AG20443 (cell line): Measurements from ENCODE around the gene RASGRP3.
"Not testable (repeated sequence)": the region's sequence is repeated elsewhere in the genome, so short reads cannot be mapped to it uniquely, and the experiment has no call there.

Experiments
- DNase-seq: peaks from one replicate; pipeline ENCODE4 v3.0.0; 2012; ENCODE audit warnings: low spot score, mixed read lengths

Gene RASGRP3

DNA sequence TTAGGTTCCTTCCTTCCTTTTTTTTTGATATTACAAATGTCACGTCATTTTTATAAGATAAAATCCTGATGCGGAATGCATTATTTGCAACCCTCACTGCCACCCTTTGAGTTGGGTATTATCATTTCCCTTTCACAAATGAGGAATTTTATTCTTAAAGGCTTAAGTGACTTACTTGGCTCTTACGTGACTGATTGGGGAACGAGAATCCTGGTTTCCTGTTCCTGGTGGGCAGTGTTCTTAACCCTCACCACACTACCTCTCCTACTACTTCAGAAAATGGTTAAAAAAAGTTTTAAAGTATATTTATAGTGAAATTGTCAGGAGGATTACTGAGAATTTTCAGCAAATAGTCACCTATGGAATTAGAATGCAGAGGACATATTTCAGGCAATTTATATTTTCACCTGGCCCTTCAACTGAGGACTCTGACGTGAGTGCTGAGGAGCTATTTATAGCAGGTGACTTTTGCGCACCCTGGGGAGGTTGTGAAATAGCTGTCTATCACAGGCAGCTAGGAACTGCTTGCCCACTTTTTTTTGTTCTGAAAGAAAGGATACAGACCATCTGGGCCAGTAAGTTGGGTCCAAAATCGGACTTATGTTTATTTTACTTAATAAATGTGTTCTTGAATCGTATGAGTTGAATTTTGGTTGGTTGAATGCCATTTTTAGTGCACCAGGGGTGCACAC, 18.7 kb upstream of the RASGRP3 start:
- DNase-seq, result no peak

DNA sequence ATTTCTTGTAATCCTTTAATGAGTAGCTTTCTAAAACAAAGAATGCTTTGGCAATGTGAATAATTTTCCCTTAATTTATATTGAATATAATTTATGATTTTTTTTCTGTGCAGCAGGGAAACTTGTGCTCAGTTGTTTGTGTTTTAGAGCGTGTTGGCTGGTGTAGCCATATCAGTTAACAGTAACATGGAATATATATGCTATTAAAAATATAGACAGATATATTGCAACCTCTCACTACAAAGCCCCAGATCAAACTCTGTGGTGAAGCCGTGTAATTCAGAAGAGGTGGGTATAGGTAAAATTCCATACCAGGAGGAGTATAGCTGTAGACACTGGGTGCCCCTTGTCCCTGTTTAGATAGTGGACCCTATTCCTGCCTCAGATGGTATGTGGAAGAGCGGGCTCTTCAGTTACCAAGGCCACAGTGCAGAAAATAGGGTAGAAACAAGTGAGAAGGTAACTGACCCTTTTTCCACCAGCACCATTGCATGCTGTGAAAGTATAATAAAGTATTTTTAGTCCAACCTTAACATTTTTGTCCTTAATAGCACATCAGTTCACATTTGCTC, 18.1 kb upstream of the RASGRP3 start:
- DNase-seq, result no peak

DNA sequence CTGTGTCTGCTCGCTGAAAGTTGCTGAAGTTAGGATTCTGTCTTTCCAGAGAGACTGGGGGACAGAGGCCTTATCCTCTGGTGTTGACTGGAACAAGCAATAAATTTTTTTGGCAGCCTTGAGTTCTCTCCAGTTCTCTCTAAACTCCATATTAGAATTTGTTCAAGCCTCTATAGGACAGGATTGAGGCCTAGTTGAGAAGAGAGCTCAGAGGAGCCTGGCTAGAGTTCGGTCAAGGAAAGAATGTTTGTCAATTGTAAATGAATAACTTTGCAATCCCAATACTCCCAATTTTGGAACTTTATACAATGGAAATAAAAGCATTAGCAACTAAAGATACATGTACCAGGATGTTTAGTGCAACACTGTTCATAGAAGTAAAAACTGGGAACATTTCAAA, 16.7 kb upstream of the RASGRP3 start:
- no peak for DNase-seq

DNA sequence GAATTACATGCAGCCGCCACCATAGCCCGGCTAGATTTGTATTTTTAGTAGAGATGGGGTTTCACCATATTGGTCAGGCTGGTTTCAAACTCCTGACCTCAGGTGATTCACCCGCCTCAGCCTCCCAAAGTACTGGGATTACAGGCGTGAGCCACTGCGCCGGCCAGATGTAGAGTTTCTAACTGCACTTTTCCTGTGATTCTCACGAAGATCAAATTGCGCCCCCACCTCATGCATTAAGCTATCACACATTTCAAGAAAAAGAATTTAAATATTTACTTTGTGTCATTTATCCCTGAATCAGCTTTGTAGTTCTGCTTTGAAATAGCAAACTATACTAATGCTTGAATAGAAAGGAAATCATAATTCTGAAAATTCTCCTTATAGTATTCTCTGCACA, 13.9 kb upstream of the RASGRP3 start:
- not testable (repeated sequence) for DNase-seq

DNA sequence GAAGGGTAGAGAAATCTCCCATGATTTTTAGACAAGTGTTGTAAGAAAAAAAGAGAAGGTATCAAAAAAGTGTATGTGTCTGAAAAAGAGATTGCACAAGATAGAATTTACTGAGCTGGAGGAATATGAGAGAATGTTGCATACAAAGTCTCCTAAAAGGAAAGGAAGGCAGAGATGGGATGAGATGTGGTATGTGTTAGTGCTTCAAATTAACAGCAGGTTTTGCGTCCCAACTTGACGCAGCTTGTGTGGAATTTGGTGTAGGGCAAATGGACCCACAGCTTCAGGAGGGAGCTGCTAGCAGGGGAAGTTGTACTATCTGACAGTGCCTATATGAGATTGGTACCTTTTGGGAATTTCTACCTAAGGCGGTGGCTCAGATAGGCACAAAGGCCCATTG, 9.0 kb upstream of the RASGRP3 start:
- no peak for DNase-seq

DNA sequence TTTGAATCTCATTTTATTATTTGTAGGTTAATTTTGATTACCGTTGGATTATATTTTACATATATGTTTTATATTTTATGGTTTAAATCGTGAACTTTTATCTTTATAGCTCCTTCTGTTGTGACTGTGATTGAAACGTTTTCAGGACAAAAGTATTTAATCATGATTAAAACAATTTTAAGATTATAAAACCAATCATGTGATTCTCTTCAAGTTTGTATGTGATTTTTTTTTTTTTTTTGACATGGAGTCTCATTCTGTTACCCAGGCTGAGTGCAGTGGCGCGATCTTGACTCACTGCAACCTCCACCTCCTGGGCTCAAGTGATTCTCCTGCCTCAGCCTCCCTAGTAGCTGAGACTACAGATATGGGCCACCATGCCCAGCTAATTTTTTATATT, 7.2 kb upstream of the RASGRP3 start:
- DNase-seq, result no peak

DNA sequence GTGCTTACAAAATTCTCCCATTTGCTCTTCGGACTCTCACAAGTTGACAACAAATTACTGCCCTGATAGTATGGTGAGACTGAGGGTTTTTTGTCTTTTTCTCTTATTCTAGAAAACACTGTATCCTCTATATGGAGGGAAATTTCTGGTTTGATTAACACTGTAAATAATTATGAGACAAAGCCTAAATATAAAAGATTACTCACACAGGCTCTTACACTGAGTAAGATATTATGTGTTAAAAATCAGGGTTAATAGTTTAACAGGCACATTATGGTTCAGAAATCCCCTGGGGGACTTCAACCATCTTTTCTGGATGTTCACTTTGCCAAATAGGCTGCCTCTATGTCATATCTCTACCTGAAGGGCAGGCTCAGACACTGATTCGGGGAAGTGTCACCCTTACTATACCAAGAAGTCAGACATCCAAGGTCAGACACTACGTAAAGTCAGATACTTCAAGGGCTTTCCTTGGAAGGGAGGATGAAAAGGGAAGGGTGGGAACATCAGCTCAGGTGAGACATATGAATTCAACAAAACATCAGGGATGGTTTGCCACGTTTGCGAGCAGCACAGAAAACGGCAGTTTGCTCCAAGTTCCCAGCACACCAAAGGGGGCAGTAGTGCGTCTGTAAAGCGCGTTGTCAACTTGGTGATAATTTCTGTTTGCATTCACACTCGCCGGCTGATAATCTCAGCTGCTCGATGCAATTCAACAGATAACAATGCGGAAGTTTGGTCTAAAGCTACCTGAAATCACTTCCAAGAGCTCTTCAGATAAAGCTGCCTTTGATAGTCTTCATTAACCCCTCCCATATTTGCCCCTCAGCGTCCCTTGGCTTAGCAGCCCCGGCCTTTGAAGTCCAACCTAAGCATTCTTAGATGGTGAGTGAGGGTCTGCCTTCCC, 972 bp upstream of the RASGRP3 start:
- peak; percentile 89 for DNase-seq

DNA sequence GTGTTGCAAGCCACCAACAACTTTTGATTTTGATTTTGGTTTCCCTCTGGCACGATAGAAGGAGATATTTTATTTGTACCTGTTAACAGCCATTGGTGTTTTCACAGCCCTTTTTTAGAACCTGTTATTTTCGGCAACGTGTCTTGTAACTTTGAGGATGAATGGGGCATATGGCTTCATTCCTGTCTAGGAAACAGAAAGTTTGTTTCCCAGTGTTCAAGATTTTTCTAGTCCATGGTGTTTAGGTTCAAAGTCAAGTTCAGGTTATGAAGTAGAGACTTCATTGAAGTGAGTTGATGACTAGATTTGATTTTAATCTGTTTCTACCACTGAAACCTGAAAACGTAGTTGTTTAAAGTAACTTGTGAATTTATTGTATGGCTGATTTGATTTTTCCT, 343 bp downstream of the RASGRP3 start:
- DNase-seq, result no peak

DNA sequence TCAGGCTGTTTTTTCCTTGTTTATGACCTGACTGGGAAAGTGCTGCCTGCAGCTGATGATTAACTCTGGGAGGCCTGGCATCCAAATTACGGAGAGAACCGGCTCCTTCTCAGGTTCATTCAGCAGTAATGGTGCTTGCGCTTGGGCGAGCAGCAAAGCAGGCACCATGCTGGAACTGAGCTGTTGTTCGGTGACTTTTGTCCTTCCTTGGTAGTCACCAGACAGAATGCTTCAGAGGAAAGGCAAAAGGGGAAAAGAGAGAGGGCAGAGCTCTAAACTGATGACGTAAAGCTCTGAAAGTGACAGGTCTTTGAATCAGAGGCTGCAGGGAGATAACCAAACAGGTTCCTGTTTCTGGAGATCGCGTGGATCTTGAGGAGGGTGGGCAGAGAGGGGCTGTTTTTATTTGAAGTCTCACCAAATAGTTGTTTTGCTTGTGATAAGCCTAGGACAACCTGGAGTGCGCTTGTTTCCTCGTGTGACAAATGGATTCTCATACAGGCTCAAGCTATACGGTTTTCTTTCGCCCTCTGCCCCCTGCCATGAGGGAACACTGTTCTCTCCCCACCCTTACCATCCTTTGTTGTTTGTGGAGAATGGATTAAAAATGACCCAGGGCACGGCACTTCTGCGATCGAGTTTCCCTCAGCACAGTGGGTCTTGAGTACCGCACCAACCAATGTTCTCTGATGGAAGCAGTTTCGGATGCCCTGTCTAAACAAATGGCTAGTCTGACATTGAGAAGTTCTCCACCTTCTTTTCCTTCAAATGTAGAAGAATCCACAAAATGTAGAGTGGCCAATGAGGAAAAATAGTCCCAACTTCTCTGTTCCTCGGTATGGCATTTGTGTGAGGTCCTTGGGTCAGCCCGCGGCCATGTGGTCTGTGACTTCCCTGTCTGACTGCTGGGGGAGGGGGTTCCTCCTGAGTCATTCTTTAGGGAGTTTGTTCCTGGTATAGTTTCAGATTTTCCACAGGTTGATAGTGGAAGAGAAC, 1.3 kb downstream of the RASGRP3 start:
- no peak for DNase-seq

DNA sequence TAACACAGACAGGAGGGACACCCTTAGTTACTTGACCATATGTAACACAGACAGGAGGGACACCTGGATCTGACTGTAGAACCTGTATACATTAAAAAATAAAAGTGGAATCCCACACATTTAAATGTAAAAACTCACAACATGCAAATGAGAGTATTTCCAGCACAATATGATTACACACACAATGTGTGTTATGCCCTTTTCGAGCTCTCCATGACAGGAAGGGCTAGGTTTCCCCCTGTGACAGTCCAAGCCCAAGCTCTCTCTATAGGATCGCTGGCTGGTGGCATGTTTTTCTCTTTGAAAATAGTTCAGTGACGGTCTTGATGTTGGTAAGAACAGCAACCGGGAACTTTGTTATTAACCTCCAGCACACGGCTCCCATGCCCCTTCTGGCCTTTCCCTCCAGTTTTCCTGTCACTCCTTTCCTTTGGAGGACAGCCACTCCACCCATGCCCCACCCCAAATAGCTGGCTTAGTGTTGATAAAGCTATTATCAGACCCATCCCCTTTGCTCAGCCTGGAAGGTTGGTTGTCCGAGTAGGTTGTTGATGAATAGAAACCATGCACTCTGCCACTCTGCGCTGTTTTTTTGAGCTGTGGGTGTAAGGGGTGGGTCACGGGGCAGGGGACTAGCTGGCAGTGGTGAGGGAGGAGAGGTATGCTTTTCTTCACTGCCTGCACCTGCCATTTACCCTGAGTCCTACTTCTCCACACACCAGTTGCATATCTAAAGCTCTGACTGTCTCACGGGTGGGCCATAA, 2.7 kb downstream of the RASGRP3 start:
- DNase-seq, result no peak

DNA sequence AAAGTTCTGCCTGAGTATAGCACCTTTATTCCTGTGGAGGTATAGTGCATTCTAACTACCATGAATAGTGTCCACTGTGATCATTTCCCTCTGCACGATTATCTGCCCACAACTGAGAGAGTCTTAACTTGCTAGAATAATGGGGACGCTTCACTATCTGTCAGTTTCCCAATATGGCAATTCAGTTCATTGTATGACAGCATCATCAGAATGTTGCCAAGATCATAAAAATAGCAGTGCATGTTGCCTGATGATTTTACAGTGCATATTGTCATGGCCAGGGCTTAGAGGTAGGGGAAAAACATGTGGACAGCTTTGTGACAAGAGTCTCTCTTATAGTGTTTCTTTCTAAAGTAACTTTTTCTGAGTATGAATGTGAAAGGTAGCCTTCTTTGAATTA, 6.1 kb downstream of the RASGRP3 start:
- no peak for DNase-seq

DNA sequence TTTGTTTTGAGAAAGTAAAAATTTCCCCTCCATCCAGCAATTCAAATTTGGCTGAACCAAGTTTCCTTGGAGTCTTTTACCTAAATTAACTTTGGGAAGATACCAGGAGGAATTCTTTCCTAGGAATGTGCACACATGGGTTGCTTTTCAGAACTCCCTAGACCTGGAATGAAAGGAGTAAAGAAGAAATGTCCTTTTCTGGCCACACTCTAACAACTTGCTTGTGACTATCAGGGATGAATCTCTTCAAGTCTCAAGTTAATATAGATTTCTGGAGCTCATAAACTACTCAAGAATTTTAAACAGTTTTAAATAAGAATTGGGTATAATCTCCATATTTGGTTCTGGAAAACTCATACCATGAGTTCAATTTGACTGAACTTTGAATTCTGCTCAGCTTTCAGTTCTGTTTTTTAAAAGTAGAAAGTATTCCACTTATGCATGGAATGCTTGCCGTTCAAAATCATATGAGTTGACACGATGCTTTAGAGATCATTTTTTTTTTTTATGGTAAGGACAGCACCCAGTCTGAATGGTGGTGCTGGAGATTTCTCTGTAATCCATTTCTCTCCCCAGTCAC, 7.7 kb downstream of the RASGRP3 start:
- no peak for DNase-seq

DNA sequence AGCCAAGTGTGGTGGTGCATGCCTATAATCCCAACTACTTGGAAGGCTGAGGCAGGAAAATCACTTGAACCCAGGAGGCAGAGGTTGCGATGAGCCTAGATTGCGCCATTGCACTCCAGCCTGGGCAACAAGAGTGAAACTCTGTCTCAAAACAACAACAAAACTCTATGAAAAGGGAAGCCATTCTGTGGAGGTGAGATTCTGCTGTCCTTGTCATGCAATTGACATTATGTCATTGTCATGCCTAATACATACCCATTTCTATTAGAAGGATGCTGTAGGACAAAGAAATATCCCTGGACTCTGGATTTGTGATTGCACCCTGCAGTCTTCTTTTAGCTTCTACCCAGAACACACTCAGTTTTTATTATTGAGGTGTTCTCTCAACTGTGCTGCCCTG, 8.6 kb downstream of the RASGRP3 start:
- DNase-seq, result no peak

DNA sequence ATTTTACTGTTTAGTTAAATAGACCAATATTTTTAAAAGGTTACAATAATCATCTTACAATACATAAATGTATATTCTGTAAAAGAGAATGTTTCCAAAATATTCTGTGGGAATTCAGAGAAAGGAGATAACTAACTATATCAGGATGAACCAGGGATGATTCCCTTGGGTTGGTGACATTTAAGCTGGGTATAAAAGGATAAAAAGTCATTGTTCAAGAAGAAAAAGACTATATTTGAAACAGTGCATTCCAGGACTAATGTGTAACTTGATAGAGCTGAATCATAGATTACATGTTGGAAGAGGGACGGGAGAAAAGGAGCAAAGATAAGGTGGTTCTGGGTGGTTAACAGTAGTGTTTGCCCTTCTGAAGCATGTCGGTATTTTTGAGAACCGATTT, 10.1 kb downstream of the RASGRP3 start:
- no peak for DNase-seq

DNA sequence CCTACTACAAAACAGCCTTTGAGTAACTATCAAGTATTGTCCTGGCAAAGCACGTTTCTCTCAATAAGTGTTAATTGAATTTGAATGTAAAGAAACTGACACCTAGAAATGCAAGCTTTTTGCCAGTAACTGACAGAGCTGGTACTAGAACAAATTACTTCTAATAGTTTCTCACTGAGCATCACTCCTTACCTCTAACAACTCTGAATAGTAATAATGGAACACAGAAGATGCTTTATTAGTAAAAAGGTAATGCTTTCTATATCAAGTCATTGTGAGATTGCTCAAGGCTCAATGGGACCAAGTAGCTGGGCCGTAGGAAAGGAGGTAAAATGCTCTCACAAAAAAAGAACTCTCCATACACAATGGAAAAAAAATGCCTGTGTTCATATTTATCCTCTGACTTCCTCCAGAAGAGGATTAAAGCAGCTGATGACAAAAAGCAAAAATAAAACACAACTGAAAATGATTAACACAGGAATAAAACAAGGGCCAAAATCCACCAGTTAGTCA, 11.8 kb downstream of the RASGRP3 start:
- DNase-seq, result peak; percentile 19

DNA sequence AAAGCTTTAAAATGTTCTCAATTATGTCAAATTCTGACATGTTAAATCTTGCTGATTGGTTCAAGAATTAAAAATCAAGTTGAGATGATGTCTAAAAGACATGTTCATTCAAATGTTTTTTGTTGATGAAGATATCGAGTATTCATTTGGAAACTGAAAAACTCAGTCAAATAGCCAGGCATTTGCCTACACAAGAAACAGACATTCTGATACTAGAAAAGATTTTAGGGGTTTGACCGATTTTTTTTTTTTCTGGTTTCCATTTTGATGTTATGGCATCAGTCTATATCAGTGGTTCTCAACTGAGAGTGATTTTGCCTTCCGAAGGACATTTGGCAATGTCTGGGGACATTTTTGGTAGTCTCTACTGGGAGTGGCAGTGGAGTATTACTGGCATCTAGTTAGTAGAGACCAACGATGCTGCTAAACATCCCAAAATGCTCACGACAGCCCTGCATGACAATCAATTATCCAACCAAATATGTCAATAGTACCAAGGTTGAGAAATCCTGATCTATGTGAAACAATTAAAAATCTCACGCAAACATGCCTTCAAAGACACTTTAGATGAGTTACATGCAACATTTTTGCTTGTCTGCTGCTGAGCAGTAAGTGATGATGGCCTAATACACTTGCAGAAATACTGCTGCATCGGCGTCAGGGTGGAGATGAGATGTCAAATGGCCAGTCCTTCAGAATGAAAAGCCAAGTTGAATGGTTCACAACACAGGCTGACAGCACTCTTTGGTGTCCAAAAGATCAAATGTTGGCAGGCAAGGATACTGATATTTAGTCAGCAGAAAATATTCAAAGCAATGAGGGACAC, 12.5 kb downstream of the RASGRP3 start:
- no peak for DNase-seq

DNA sequence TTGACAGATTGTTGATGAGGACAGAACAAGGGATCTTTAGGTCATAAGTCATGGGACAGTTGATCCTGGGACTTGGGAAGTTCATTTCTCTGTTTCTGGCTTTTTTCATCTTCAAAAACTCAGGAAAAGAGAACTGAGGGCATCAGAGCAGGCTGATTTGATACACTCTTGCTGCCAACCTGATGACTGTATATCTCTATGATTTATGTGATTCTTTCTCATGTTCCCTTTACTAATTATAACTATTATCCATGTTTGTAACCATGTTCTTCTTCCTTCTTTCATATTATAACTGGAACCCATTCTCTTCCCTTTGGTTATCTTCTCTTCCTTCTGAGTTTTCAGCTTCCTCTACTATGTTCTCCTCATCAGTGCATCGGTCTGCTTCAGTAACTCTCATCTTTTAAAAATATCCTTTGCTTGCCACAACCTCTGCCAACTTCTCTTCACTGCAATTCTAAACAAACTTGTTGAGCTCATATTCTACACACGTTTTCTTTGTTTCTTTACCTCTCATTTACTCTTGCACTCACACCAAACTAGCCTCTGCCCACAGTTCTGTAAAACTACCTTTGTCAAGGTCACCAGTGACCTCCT, 13.5 kb downstream of the RASGRP3 start:
- no peak for DNase-seq

DNA sequence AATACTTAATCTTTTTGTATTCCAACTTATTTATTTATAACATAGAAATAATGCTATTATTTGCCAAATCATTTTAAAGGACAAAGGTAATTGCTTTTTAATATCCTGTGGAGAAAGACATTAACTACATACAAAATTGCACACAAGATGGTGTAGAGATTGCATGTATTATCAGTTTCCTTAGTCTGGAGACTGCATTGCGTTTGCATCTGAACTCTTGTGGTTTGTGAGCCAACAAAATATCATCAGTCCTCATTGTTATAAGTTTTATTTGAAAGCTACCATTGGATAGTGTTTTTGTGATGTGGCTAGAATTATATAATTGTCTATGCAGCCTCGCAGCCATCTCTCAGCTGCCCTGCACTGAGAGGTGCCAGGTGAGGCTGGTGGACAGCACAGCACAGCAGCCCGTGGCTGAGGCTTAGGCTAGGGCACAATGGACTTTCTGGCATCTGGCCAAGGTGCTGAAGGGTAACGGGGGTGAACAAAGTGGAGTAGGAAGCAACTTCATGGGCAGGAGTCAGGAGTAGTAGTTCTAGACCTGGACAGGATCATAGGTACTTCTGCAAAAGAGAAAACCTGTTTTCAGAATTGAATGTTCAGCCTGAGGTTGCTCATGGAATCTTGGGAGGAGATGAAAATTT, 15.1 kb downstream of the RASGRP3 start:
- DNase-seq, result no peak
